Left ventricle myocardium inferior (tissue), 1 donor: ENCODE measurements around the gene CDC14B. TPM values are rescaled to one million over a fixed set of nuclear protein-coding genes. Genes with fewer than 3 reads are reported as not detected.

Experiments used
- DNase-seq: peaks from one replicate; pipeline ENCODE4 v3.0.0-alpha.2; 2020
- H3K27ac ChIP-seq: fragments of 200-600 bp; replicated peaks from 2 replicates; pipeline ENCODE4 v1.8.0; 2021
- H3K27me3 ChIP-seq: fragments of 200-600 bp; 2 replicates; pipeline ENCODE4 v1.8.0; 2021; ENCODE audit warnings: low read depth
- H3K36me3 ChIP-seq: fragments of 200-600 bp; 2 replicates; pipeline ENCODE4 v1.8.0; 2021
- H3K4me1 ChIP-seq: fragments of 200-600 bp; 2 replicates; pipeline ENCODE4 v1.8.0; 2021
- H3K4me3 ChIP-seq: fragments of 200-600 bp; 2 replicates; pipeline ENCODE4 v1.8.0; 2021; ENCODE audit warnings: mild to moderate bottlenecking, moderate library complexity
- H3K9me3 ChIP-seq: fragments of 200-600 bp; replicated peaks from 2 replicates; pipeline ENCODE4 v1.8.0; 2021
- intact Hi-C: fragments of 100-400 bp; cut with micrococcal nuclease; formaldehyde crosslinking; loops from one replicate; pipeline ENCODE4 v1.11.0; 2022
- total RNA-seq: library from RNA; stranded (reverse); fragmentation: NEBNext Ultra II Directional; extraction: Animal tissue kit (Norgen Biotek cat#: 25700); gene quantifications from one replicate; pipeline ENCODE4 v1.2.1, GENCODE V29; 2021
- TF ChIP-seq, protein P1 (sequence below): fragments of 200-600 bp; IDR thresholded peaks from 2 replicates; pipeline ENCODE4 v1.8.0; 2021; ENCODE audit warnings: antibody characterized with exemption, mild to moderate bottlenecking, borderline replicate concordance
- donor health status: DM: no; HTN: yes; CAD: no; lungs with severe emphysema.

Gene CDC14B
- total RNA-seq, 1 donor from 2014 or later: 26.4 TPM

DNA sequence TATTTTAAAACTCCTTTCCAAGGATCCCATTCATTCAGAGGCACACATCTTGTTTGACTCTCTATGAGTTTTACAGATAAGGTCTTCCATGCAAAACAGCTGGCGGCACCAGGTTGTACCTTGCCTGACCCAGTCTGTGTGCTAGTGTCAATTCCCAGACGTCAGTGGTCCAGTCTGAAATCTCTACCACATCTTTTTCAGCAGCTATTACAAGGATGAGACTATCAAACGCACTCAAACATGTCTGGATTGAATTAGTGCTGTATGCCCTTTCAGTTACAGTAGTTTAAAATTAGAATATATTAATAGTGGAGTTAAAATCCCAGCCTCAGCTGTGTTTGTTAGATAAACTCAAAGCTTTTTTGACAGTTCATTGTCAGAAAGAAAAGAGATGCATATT lies 11.7 kb downstream of the CDC14B start:
- no peaks in the 10 kb centered on the region for H3K27me3 ChIP-seq
- H3K4me1 ChIP-seq: peaks cover 66% of the 10 kb centered on the region
- H3K27ac ChIP-seq: no peak overlapping the region
- intact Hi-C loops: no loop called here
- no peaks in the 10 kb centered on the region for H3K36me3 ChIP-seq
- DNase-seq: no peak
- H3K9me3 ChIP-seq: no peaks in the 10 kb centered on the region
- TF ChIP-seq, protein P1, sequence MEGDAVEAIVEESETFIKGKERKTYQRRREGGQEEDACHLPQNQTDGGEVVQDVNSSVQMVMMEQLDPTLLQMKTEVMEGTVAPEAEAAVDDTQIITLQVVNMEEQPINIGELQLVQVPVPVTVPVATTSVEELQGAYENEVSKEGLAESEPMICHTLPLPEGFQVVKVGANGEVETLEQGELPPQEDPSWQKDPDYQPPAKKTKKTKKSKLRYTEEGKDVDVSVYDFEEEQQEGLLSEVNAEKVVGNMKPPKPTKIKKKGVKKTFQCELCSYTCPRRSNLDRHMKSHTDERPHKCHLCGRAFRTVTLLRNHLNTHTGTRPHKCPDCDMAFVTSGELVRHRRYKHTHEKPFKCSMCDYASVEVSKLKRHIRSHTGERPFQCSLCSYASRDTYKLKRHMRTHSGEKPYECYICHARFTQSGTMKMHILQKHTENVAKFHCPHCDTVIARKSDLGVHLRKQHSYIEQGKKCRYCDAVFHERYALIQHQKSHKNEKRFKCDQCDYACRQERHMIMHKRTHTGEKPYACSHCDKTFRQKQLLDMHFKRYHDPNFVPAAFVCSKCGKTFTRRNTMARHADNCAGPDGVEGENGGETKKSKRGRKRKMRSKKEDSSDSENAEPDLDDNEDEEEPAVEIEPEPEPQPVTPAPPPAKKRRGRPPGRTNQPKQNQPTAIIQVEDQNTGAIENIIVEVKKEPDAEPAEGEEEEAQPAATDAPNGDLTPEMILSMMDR: no peak
- no peak overlapping the region for H3K4me3 ChIP-seq

DNA sequence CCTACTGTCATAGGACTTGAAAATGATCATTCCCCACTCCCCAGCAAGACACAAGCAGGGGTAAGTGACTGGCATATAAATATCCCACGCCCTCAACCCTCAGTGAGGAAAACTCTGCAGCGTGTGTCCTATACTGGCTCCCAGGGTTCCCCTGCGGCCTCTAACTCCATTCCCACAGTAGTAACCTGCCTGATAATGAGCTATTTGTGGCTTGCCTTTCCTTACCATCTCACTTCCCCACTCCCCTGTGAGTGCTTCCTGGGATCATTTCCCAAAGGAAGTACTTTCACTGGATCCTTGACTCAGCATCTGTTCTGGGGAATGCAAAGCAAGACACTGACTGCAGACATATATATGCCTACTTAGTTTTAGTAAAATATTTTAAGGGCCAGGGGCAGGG lies 14.3 kb downstream of the CDC14B start:
- H3K9me3 ChIP-seq: no peaks in the 10 kb centered on the region
- peak overlapping the region; percentile 74 for H3K27ac ChIP-seq
- peaks cover 44% of the 10 kb centered on the region for H3K4me1 ChIP-seq
- no peaks in the 10 kb centered on the region for H3K36me3 ChIP-seq
- no peak for DNase-seq
- TF ChIP-seq, protein P1: no peak
- no peaks in the 10 kb centered on the region for H3K27me3 ChIP-seq
- intact Hi-C loops: no loop called here
- H3K4me3 ChIP-seq: no peak overlapping the region

DNA sequence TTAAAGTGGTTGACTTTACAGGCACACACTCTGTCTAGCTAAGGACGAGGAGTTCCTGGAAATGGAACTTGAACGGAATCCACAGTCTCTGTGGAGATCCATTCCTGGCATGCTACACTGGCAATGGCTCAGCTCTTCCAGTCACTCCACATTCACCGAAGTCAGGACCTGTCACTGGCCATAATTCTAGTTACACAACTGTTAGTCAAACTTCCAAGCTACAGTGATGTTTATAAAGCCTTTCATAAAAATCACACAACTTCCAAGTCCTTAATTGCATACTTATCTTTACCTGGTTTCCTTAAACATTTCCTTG lies 15.7 kb downstream of the CDC14B start:
- Histone ChIP-seq H3K27ac (peak overlapping the region; percentile 74), H3K4me1 (peaks cover 42% of the 10 kb centered on the region), H3K27me3 (no peaks in the 10 kb centered on the region), H3K9me3 (no peaks in the 10 kb centered on the region), H3K36me3 (no peaks in the 10 kb centered on the region), H3K4me3 (peak overlapping the region; percentile 33)
- intact Hi-C loops: no loop called here
- DNase-seq: no peak
- TF ChIP-seq, protein P1: no peak

DNA sequence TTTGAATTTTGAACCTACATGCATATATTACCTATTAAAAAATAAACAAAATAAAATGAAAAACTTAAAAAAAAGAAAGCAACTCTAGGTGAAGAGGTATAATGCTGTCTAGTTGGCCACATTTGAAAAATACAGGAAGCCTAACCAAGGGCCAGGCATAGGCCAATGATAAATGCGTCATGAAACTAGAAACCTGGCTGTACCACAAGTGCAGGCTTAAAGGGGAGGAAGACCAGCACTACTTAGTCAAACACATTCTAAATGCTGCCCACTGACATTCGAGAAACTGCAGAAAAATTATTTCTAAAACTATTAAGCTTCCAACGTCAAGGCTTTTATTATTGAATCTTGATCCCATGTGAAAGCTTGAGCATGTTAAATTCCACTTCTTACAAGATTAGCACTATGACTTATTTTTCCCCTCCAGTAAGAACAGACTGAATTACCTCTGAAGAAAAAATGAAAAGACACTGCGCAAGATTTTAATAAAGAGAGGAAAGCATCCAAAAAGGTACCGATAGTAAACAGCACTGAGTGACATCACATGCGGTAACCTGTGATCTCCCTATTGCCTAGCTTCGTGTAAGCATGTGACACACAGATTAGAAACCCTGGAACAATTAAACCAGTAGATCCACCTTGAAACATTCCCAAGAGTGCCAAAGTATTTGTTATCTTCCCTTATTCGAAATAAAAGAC lies 16.2 kb downstream of the CDC14B start:
- no peaks in the 10 kb centered on the region for H3K9me3 ChIP-seq
- DNase-seq: no peak
- H3K4me3 ChIP-seq: peak overlapping the region; percentile 33
- no peaks in the 10 kb centered on the region for H3K27me3 ChIP-seq
- H3K36me3 ChIP-seq: no peaks in the 10 kb centered on the region
- intact Hi-C loops: no loop called here
- H3K27ac ChIP-seq: peak overlapping the region; percentile 74
- H3K4me1 ChIP-seq: peaks cover 40% of the 10 kb centered on the region
- TF ChIP-seq, protein P1: no peak

DNA sequence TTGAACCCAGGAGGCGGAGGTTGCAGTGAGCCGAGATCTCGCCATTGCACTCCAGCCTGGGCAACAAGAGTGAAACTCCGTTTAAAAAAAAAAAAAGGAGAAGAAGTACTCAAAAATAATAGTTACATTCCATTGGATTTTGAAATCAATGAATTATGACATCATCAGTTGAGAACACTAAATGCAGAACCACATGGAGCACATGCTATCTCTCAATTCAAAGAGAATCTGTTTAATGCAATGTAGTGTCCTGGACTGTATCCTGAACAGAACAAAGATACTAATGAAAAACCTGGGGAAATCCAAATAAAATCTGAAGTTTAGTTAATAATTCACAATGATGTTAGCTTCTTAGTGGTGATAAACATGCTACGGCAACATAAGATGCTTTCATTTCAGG lies 20.3 kb downstream of the CDC14B start:
- no peak for DNase-seq
- no peak overlapping the region for H3K4me3 ChIP-seq
- H3K27me3 ChIP-seq: no peaks in the 10 kb centered on the region
- intact Hi-C loops: no loop called here
- peaks cover 15% of the 10 kb centered on the region for H3K4me1 ChIP-seq
- TF ChIP-seq, protein P1: no peak
- H3K36me3 ChIP-seq: no peaks in the 10 kb centered on the region
- no peak overlapping the region for H3K27ac ChIP-seq
- H3K9me3 ChIP-seq: no peaks in the 10 kb centered on the region
